Skeletal muscle tissue (tissue), 4 donors: Measurements from ENCODE around the gene RNF145. TPM values are rescaled to one million over a fixed set of nuclear protein-coding genes. Genes with fewer than 3 reads are reported as not detected.

Source experiments
- H3K27ac ChIP-seq: one replicate; pipeline ENCODE4 v1.7.0; 2013; ENCODE audit warnings: mild to moderate bottlenecking, low read depth, low read length, inconsistent platforms
- H3K27me3 ChIP-seq, 3 donors: one replicate each; pipeline ENCODE4 v1.7.0; 2013; ENCODE audit warnings: low read length in 3 of 3; ENCODE audit not compliant: control insufficient read depth in 3 of 3, insufficient read depth in 3 of 3
- H3K36me3 ChIP-seq, 3 donors: one replicate each; pipeline ENCODE4 v1.7.0; 2013; ENCODE audit warnings: low read length in 3 of 3; ENCODE audit not compliant: control insufficient read depth in 3 of 3, insufficient read depth in 3 of 3
- H3K4me1 ChIP-seq, 3 donors: one replicate each; pipeline ENCODE4 v1.7.0; 2013; ENCODE audit warnings: low read length in 3 of 3, mild to moderate bottlenecking in 3 of 3; ENCODE audit not compliant: control insufficient read depth in 3 of 3, insufficient read depth in 3 of 3
- H3K4me3 ChIP-seq, 3 donors: one replicate each; pipeline ENCODE4 v1.7.0; 2013; ENCODE audit warnings: low read length in 3 of 3
- H3K9ac ChIP-seq, 3 donors: one replicate each; pipeline ENCODE4 v1.7.0; 2013; ENCODE audit warnings: low read length in 3 of 3, mild to moderate bottlenecking in 3 of 3, moderate library complexity in 2 of 3, low read depth in 1 of 3
- H3K9me3 ChIP-seq, 3 donors: one replicate each; pipeline ENCODE4 v1.7.0; 2013; ENCODE audit warnings: low read length in 3 of 3; ENCODE audit not compliant: control insufficient read depth in 3 of 3
- total RNA-seq: library from RNA; depleted of rRNA; stranded (reverse); fragments of >200 nt; gene quantifications from one replicate; pipeline ENCODE4 v1.2.3, GENCODE V29; 2014
- donor health status: Osteomylitis.

RNF145 gene
- total RNA-seq, 1 donor from 2014 or later: 44.9 TPM

GRCh38 chr5:159223469-159223868, 14.1 kb upstream of the RNF145 start:
- Histone ChIP-seq H3K27ac (no peak overlapping the region), H3K36me3 (no peaks in the 10 kb centered on the region), H3K9me3 (no peaks in the 10 kb centered on the region), H3K9ac (no peak overlapping the region), H3K27me3 (no peaks in the 10 kb centered on the region), H3K4me3 (no peak overlapping the region), H3K4me1 (no peaks in the 10 kb centered on the region)

- Histone ChIP-seq H3K9ac (no peak overlapping the region), H3K27ac (no peak overlapping the region), H3K4me3 (no peak overlapping the region), H3K4me1 (no peaks in the 10 kb centered on the region), H3K36me3 (no peaks in the 10 kb centered on the region), H3K27me3 (no peaks in the 10 kb centered on the region), H3K9me3 (no peaks in the 10 kb centered on the region)
These were observed 10.9 kb upstream of the RNF145 start for GRCh38 chr5:159220206-159220605.

- H3K36me3 ChIP-seq: no peaks in the 10 kb centered on the region
- H3K9ac ChIP-seq: no peak overlapping the region
- H3K9me3 ChIP-seq: no peaks in the 10 kb centered on the region
- H3K27me3 ChIP-seq: no peaks in the 10 kb centered on the region
- H3K4me1 ChIP-seq: no peaks in the 10 kb centered on the region
- no peak overlapping the region for H3K27ac ChIP-seq
- no peak overlapping the region for H3K4me3 ChIP-seq
These were observed 9.3 kb upstream of the RNF145 start for GRCh38 chr5:159218595-159219023.

GRCh38 chr5:159217236-159217635, 7.9 kb upstream of the RNF145 start:
- no peaks in the 10 kb centered on the region for H3K36me3 ChIP-seq
- H3K27ac ChIP-seq: no peak overlapping the region
- H3K4me1 ChIP-seq: no peaks in the 10 kb centered on the region
- H3K4me3 ChIP-seq: no peak overlapping the region
- H3K27me3 ChIP-seq: no peaks in the 10 kb centered on the region
- no peak overlapping the region for H3K9ac ChIP-seq
- H3K9me3 ChIP-seq: no peaks in the 10 kb centered on the region

GRCh38 chr5:159216454-159216853, 7.1 kb upstream of the RNF145 start:
- no peaks in the 10 kb centered on the region for H3K9me3 ChIP-seq
- no peak overlapping the region for H3K9ac ChIP-seq
- H3K4me3 ChIP-seq: no peak overlapping the region
- no peak overlapping the region for H3K27ac ChIP-seq
- H3K4me1 ChIP-seq: no peaks in the 10 kb centered on the region
- H3K36me3 ChIP-seq: no peaks in the 10 kb centered on the region
- H3K27me3 ChIP-seq: no peaks in the 10 kb centered on the region

GRCh38 chr5:159215886-159216285, 6.5 kb upstream of the RNF145 start:
- Histone ChIP-seq H3K4me3 (no peak overlapping the region), H3K9ac (no peak overlapping the region), H3K4me1 (no peaks in the 10 kb centered on the region), H3K27me3 (no peaks in the 10 kb centered on the region), H3K9me3 (no peaks in the 10 kb centered on the region), H3K36me3 (no peaks in the 10 kb centered on the region), H3K27ac (no peak overlapping the region)

GRCh38 chr5:159214486-159215271, 5.3 kb upstream of the RNF145 start:
- H3K9ac ChIP-seq: no peak overlapping the region

GRCh38 chr5:159212657-159213462, 3.5 kb upstream of the RNF145 start:
- no peaks in the 10 kb centered on the region for H3K9me3 ChIP-seq
- no peak overlapping the region for H3K4me3 ChIP-seq
- H3K9ac ChIP-seq: no peak overlapping the region
- no peaks in the 10 kb centered on the region for H3K36me3 ChIP-seq
- no peaks in the 10 kb centered on the region for H3K27me3 ChIP-seq
- no peak overlapping the region for H3K27ac ChIP-seq
- peaks cover 4 to 9% (median 4%) of the 10 kb centered on the region in 3 donors for H3K4me1 ChIP-seq

More at GRCh38 chr5:159214486-159215271, 5.3 kb upstream of the RNF145 start:
- Histone ChIP-seq H3K27me3 (no peaks in the 10 kb centered on the region), H3K36me3 (no peaks in the 10 kb centered on the region), H3K9me3 (no peaks in the 10 kb centered on the region), H3K4me1 (peaks cover 3 to 7% (median 3%) of the 10 kb centered on the region in 3 donors), H3K27ac (no peak overlapping the region), H3K4me3 (no peak overlapping the region)

GRCh38 chr5:159211729-159212174, 2.4 kb upstream of the RNF145 start:
- no peaks in the 10 kb centered on the region for H3K36me3 ChIP-seq
- peaks cover 4 to 9% (median 4%) of the 10 kb centered on the region in 3 donors for H3K4me1 ChIP-seq
- no peaks in the 10 kb centered on the region for H3K27me3 ChIP-seq
- no peaks in the 10 kb centered on the region for H3K9me3 ChIP-seq
- no peak overlapping the region for H3K4me3 ChIP-seq
- H3K27ac ChIP-seq: no peak overlapping the region
- no peak overlapping the region for H3K9ac ChIP-seq

- Histone ChIP-seq H3K4me3 (no peak overlapping the region), H3K4me1 (peaks cover 4 to 10% (median 4%) of the 10 kb centered on the region in 3 donors), H3K9me3 (no peaks in the 10 kb centered on the region), H3K27ac (no peak overlapping the region), H3K36me3 (no peaks in the 10 kb centered on the region), H3K9ac (no peak overlapping the region), H3K27me3 (no peaks in the 10 kb centered on the region)
These were observed 1.5 kb upstream of the RNF145 start for GRCh38 chr5:159210846-159211245.
